ENCODE measurements around the gene FAM221B. TPM values are rescaled to one million over a fixed set of nuclear protein-coding genes. Genes with fewer than 3 reads are reported as not detected.

Gene FAM221B
- total RNA-seq, 6 experiments from 2014 or later: not detected

DNA sequence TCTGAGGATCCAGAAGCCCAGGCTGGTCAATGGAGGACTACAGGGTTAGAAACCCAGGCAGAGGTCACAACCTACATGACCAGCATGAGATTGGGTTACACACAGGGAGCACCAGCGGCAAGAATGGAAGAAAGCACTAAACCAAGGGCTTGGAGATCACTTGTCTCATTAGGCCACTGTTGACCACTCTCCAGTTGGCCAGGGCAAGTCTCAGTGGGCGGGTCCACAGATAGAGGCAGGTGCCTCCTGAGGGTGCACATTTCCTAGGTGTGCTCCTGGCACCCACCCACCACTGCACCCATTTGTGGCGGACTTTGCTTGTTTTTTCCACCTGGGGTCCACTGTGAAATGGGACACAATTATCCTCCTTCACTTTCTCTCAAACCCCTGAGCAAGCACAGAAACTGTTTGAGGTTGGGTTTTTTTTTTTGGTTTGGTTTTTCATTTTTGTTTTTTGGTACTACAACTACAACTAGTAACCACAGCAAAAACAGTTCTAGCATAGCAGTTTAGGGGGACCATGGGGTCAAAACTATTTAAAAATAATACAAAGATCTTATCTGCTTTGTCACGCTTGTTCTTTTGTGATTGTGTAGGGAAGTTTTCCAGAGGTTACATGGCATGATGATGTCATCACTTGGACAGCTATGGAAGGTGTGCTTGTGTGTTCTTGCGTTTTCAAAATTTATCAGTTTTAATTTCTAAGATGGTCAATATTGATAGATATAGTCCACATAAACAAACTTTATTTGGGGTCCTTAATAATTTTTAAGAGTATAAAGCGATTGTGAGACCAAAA, 31.0 kb downstream of the FAM221B start:
- WGBS (ENCODE audit: insufficient coverage, low coverage, low lambda C conversion rate, missing lambda C conversion rate): 74% methylated on average over 3 of the region's 6 CpGs
- H3K9me3 ChIP-seq: no peaks in the 10 kb centered on the region
- H3K4me3 ChIP-seq: no peak overlapping the region
- ATAC-seq (no peak), DNase-seq (peak in 1 of 3 donors; percentile 37)
- peaks cover 0 to 19% (median 2%) of the 10 kb centered on the region in 4 donors for H3K4me1 ChIP-seq
- TF ChIP-seq, protein P1, sequence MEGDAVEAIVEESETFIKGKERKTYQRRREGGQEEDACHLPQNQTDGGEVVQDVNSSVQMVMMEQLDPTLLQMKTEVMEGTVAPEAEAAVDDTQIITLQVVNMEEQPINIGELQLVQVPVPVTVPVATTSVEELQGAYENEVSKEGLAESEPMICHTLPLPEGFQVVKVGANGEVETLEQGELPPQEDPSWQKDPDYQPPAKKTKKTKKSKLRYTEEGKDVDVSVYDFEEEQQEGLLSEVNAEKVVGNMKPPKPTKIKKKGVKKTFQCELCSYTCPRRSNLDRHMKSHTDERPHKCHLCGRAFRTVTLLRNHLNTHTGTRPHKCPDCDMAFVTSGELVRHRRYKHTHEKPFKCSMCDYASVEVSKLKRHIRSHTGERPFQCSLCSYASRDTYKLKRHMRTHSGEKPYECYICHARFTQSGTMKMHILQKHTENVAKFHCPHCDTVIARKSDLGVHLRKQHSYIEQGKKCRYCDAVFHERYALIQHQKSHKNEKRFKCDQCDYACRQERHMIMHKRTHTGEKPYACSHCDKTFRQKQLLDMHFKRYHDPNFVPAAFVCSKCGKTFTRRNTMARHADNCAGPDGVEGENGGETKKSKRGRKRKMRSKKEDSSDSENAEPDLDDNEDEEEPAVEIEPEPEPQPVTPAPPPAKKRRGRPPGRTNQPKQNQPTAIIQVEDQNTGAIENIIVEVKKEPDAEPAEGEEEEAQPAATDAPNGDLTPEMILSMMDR (IDR thresholded peaks at IDR 0.05): no peak
- TF ChIP-seq POLR2A (IDR thresholded peaks at IDR 0.05): no peak
- no peak overlapping the region for H3K27ac ChIP-seq
- H3K27me3 ChIP-seq: no peaks in the 10 kb centered on the region
- H3K36me3 ChIP-seq: peaks cover 0 to 4% (median 0%) of the 10 kb centered on the region in 4 donors
- intact Hi-C loops (cut with DNase I): loop anchor here in 1 of 2 donors (10.0 kb wide), 1 partner anchor 87 kb away; no protein-coding TSS in a partner anchor

DNA sequence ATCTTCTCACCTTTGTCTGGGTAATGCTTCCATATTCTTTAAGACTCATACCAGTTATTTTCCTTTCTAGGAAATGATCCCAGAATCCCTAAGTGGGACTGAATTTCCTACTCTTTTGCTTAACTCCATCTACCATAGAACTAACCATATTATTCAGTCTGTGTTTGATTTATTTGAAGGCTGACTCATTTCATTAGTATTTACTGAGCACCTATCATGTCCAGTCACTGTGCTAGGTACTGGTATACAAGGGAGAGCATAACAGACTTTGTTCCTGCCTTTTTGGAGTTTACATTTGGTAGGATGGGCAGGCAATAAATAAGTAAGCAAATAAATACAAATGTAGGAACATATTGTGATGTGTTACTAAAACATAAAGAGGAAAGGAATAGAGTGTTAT, 32.8 kb downstream of the FAM221B start:
- ATAC-seq (peak in 1 of 4 donors; percentile 47), DNase-seq (no peak)
- intact Hi-C loops (cut with DNase I): loop anchor here in 1 of 2 donors (10.0 kb wide), 1 partner anchor 89 kb away; no protein-coding TSS in a partner anchor
- Histone ChIP-seq H3K4me1 (peaks cover 0 to 16% (median 0%) of the 10 kb centered on the region in 4 donors), H3K36me3 (peaks cover 0 to 2% (median 0%) of the 10 kb centered on the region in 4 donors), H3K4me3 (no peak overlapping the region), H3K27ac (no peak overlapping the region), H3K9me3 (no peaks in the 10 kb centered on the region), H3K27me3 (no peaks in the 10 kb centered on the region)
- no peak for TF ChIP-seq POLR2A (IDR thresholded peaks at IDR 0.05)
- TF ChIP-seq, protein P1 (IDR thresholded peaks at IDR 0.05): no peak

DNA sequence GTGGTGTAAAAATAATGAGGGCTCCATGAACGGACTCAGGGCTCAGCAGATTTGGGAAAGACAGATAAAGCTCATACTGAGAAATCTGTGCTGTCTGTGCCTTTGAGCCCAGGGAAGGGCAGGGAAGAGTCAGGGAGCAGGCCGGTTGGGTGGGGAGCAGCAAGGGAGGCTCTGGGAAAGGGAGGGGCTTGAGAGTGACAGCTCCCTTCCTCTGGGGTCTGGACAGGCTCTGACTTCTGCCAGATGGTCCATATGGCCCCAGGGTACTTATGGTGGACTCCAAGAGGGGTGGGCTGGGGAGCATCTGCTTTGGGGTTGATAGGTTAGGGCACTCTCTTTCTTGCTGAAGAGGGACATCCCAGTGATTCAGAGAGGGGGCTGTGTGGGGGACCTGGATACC, 35.1 kb downstream of the FAM221B start:
- TF ChIP-seq, protein P1 (IDR thresholded peaks at IDR 0.05): no peak
- TF ChIP-seq POLR2A (IDR thresholded peaks at IDR 0.05): no peak
- no peak for ATAC-seq
- no peak overlapping the region for H3K27ac ChIP-seq
- H3K4me1 ChIP-seq: peaks cover 0 to 17% (median 0%) of the 10 kb centered on the region in 4 donors
- intact Hi-C loops (cut with DNase I): loop anchor here in 1 of 2 donors (10.0 kb wide), 1 partner anchor 91 kb away; no protein-coding TSS in a partner anchor
- H3K9me3 ChIP-seq: no peaks in the 10 kb centered on the region
- no peak overlapping the region for H3K4me3 ChIP-seq
- DNase-seq: no peak
- H3K36me3 ChIP-seq: no peaks in the 10 kb centered on the region
- 63% methylated on average over 1 of the region's 2 CpGs for WGBS (ENCODE audit: insufficient coverage, low coverage, low lambda C conversion rate, missing lambda C conversion rate)
- H3K27me3 ChIP-seq: no peaks in the 10 kb centered on the region

DNA sequence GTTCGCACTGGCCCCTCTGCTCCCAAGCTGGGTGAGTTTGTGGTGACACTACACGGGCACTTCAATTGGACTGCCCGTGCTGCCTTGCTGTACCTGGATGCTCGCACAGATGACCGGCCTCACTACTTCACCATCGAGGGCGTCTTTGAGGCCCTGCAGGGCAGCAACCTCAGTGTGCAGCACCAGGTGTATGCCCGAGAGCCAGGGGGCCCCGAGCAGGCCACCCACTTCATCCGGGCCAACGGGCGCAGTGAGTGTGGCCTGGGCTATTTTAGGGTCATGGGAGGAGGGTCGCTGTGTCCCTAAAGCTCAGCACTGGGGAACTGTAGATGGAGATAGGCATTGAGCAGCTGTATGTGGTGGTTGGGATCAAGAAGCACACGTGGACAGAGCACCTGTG, 35.7 kb downstream of the FAM221B start:
- peaks cover 0 to 17% (median 0%) of the 10 kb centered on the region in 4 donors for H3K4me1 ChIP-seq
- ATAC-seq (no peak), DNase-seq (no peak)
- WGBS (ENCODE audit: insufficient coverage, low coverage, low lambda C conversion rate, missing lambda C conversion rate): 78% methylated on average over 1 of the region's 14 CpGs
- intact Hi-C loops (cut with DNase I): loop anchor here in 1 of 2 donors (10.0 kb wide), 1 partner anchor 92 kb away; no protein-coding TSS in a partner anchor
- H3K27me3 ChIP-seq: no peaks in the 10 kb centered on the region
- H3K9me3 ChIP-seq: no peaks in the 10 kb centered on the region
- peak overlapping the region in 2 of 3 donors; percentile 9 to 62 for H3K4me3 ChIP-seq
- no peak for TF ChIP-seq POLR2A (IDR thresholded peaks at IDR 0.05)
- TF ChIP-seq, protein P1 (IDR thresholded peaks at IDR 0.05): no peak
- H3K27ac ChIP-seq: no peak overlapping the region
- H3K36me3 ChIP-seq: no peaks in the 10 kb centered on the region
